Neural progenitor cell (in vitro differentiated cells): Measurements from ENCODE around the gene TXNL4B.

Experiments
- CTCF ChIP-seq: fragments of 200-600 bp; sonication (generic); IDR thresholded peaks from 2 replicates; pipeline ENCODE4 v1.5.1; 2017; ENCODE audit warnings: antibody characterized with exemption, mild to moderate bottlenecking
- EZH2 ChIP-seq: fragments of 200-600 bp; sonication (generic); IDR thresholded peaks from 2 replicates; pipeline ENCODE4 v1.6.1; 2017; ENCODE audit warnings: antibody characterized with exemption, mild to moderate bottlenecking, moderate library complexity
- EZH2phosphoT487 ChIP-seq: fragments of 200-600 bp; sonication (generic); IDR thresholded peaks from 2 replicates; pipeline ENCODE4 v1.6.1; 2017; ENCODE audit warnings: antibody characterized with exemption

- TF ChIP-seq CTCF (no peak), EZH2phosphoT487 (no peak), EZH2 (no peak)
Measured at GRCh38 chr16:72043539-72043938, 49.9 kb downstream of the TXNL4B start.
